ENCODE measurements around the gene COPG2. TPM values are rescaled to one million over a fixed set of nuclear protein-coding genes. Genes with fewer than 3 reads are reported as not detected.

The COPG2 gene
- total and polyA plus RNA-seq, 2 of the 8 experiments (the other 6 are each of a cell fraction or from before 2014, with no cell fraction given) = 50.3 to 53.1 TPM

DNA sequence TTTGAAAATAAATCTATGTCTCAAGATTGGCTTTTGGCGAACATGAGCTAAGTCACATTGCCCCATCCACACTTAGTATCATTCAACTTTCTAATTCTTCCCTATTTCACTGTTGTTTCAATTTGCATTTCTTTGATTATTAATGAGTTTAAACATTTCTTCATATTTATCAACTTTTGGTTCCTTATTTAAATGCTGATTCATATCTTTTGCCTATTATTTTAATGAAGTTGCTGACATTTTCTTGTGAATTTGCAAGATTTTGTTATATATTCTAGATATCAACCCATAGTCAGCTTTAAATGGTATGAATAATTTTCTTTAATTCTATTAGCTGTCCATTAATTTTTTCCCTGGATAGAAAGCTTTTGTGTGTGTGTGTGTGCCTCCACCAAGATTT, 32.2 kb upstream of the COPG2 start:
- Histone ChIP-seq H3K18ac (ENCODE audit: extremely low read depth, low read length) (no peak overlapping the region), H3K9me3 (ENCODE audit: insufficient read depth in 2 of 2, low read depth in 1 of 2, low read length in 1 of 2) (no peaks in the 10 kb centered on the region), H4K5ac (ENCODE audit: insufficient read length, low read depth, low read length) (no peak overlapping the region), H3K23me2 (ENCODE audit: low read depth, low read length) (no peaks in the 10 kb centered on the region), H3K4me3 (ENCODE audit: extremely low read depth in 1 of 4, insufficient read depth in 2 of 4, low read depth in 3 of 4, low read length in 4 of 4) (no peak overlapping the region), H3K79me1 (ENCODE audit: low read depth, low read length) (no peaks in the 10 kb centered on the region), H3K14ac (ENCODE audit: insufficient read length) (no peak overlapping the region), H2AK5ac (ENCODE audit: low read depth, low read length) (no peak overlapping the region), H3K56ac (replicated peaks; ENCODE audit: insufficient read length, low read depth, low read length) (no peak overlapping the region), H3K36me3 (ENCODE audit: control insufficient read depth in 2 of 4, insufficient read depth in 4 of 4, low read length in 3 of 4) (no peaks in the 10 kb centered on the region), H2BK5ac (ENCODE audit: low read depth, low read length) (no peak overlapping the region), H3K4me2 (ENCODE audit: insufficient read depth in 1 of 2, low read depth in 2 of 2, low read length in 2 of 2) (no peak overlapping the region), H3K4me1 (replicated peaks in 1 of 4; ENCODE audit: control insufficient read depth in 3 of 4, insufficient read depth in 4 of 4, low read length in 3 of 4) (no peaks in the 10 kb centered on the region), H3K79me2 (ENCODE audit: control insufficient read depth in 1 of 2, insufficient read depth in 2 of 2, low read length in 2 of 2) (no peaks in the 10 kb centered on the region), H2AFZ (ENCODE audit: low read length) (no peak overlapping the region), H3K9ac (replicated peaks in 1 of 4; ENCODE audit: extremely low read depth in 1 of 4, low read depth in 3 of 4, low read length in 3 of 4) (no peak overlapping the region), H4K91ac (replicated peaks; ENCODE audit: insufficient read length, low read length) (no peak overlapping the region), H4K20me1 (replicated peaks in 1 of 2; ENCODE audit: control insufficient read depth in 1 of 2, insufficient read depth in 2 of 2, low read length in 2 of 2) (no peaks in the 10 kb centered on the region), H2BK20ac (ENCODE audit: low read length) (no peak overlapping the region), H3K4ac (replicated peaks; ENCODE audit: insufficient read length, low read depth, low read length) (no peak overlapping the region), H2BK12ac (ENCODE audit: low read depth, low read length) (no peak overlapping the region), H4K8ac (ENCODE audit: extremely low read depth, insufficient read depth, low read length) (no peak overlapping the region), H3K27me3 (replicated peaks in 1 of 4; ENCODE audit: control insufficient read depth in 3 of 4, extremely low read depth in 1 of 4, insufficient read depth in 3 of 4, low read length in 3 of 4) (no peaks in the 10 kb centered on the region), H3K23ac (ENCODE audit: insufficient read length) (no peak overlapping the region), H2BK120ac (replicated peaks; ENCODE audit: low read depth, low read length) (no peak overlapping the region), H3K27ac (ENCODE audit: low read depth, low read length) (no peak overlapping the region), H2BK15ac (ENCODE audit: low read length) (no peak overlapping the region)
- CTCF ChIA-PET (ENCODE audit: partially characterized antibody) = no interaction called here
- 86% methylated on average over 1 of the region's 1 CpG; no CpG with 5 or more reads in 1 of the 2 experiments for WGBS, 2 experiments (ENCODE audit: extremely low coverage in 1 of 2, insufficient coverage in 1 of 2, insufficient read length in 1 of 2, insufficient replicate concordance in 2 of 2, low coverage in 1 of 2, low lambda C conversion rate in 2 of 2, missing lambda C conversion rate in 1 of 2)
- FAIRE-seq = no peak
- POLR2A ChIA-PET (ENCODE audit: partially characterized antibody) = no interaction called here
- TF ChIP-seq CBX5 (IDR thresholded peaks at IDR 0.05; ENCODE audit: low read depth, low read length) (no peak), HDAC6 (IDR thresholded peaks at IDR 0.05; ENCODE audit: low read depth, low read length) (no peak), RXRA (IDR thresholded peaks at IDR 0.05; ENCODE audit: insufficient read depth, low read depth, low read length) (no peak), RNF2 (IDR thresholded peaks at IDR 0.05; ENCODE audit: borderline replicate concordance, low read depth, low read length, missing control alignments, poor library complexity, severe bottlenecking) (no peak), NRF1 (IDR thresholded peaks at IDR 0.05; ENCODE audit: low read depth, low read length) (no peak), RFX5 (IDR thresholded peaks at IDR 0.05; ENCODE audit: borderline replicate concordance, low read depth, low read length) (no peak), POLR2A (IDR thresholded peaks at IDR 0.05; ENCODE audit: control extremely low read depth in 1 of 2, low read depth in 2 of 2, low read length in 2 of 2) (no peak), SUZ12 (IDR thresholded peaks at IDR 0.05; ENCODE audit: low read length) (no peak), MAFK (IDR thresholded peaks at IDR 0.05; ENCODE audit: low read depth, low read length) (no peak), EGR1 (IDR thresholded peaks at IDR 0.05; ENCODE audit: borderline replicate concordance, low read depth, low read length) (no peak)
- TF ChIP-seq, protein P1, sequence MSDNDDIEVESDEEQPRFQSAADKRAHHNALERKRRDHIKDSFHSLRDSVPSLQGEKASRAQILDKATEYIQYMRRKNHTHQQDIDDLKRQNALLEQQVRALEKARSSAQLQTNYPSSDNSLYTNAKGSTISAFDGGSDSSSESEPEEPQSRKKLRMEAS (IDR thresholded peaks at IDR 0.05) = no peak
- TF ChIP-seq, protein P2, sequence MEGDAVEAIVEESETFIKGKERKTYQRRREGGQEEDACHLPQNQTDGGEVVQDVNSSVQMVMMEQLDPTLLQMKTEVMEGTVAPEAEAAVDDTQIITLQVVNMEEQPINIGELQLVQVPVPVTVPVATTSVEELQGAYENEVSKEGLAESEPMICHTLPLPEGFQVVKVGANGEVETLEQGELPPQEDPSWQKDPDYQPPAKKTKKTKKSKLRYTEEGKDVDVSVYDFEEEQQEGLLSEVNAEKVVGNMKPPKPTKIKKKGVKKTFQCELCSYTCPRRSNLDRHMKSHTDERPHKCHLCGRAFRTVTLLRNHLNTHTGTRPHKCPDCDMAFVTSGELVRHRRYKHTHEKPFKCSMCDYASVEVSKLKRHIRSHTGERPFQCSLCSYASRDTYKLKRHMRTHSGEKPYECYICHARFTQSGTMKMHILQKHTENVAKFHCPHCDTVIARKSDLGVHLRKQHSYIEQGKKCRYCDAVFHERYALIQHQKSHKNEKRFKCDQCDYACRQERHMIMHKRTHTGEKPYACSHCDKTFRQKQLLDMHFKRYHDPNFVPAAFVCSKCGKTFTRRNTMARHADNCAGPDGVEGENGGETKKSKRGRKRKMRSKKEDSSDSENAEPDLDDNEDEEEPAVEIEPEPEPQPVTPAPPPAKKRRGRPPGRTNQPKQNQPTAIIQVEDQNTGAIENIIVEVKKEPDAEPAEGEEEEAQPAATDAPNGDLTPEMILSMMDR (IDR thresholded peaks at IDR 0.05; ENCODE audit: control extremely low read depth in 1 of 3, insufficient read depth in 1 of 3, low read depth in 1 of 3, low read length in 3 of 3) = no peak
- DNase-seq (ENCODE audit: low read depth in 1 of 2, low spot score in 2 of 2) = no peak

All from H1 (cell line).